ENCODE measurements around the gene FOSB. TPM values are rescaled to one million over a fixed set of nuclear protein-coding genes. Genes with fewer than 3 reads are reported as not detected.

The FOSB gene
- total and polyA plus RNA-seq, 9 of the 15 experiments (the other 6 are each of a cell fraction or from before 2014, with no cell fraction given): 0.11 to 2.7 (median 0.73) TPM

DNA sequence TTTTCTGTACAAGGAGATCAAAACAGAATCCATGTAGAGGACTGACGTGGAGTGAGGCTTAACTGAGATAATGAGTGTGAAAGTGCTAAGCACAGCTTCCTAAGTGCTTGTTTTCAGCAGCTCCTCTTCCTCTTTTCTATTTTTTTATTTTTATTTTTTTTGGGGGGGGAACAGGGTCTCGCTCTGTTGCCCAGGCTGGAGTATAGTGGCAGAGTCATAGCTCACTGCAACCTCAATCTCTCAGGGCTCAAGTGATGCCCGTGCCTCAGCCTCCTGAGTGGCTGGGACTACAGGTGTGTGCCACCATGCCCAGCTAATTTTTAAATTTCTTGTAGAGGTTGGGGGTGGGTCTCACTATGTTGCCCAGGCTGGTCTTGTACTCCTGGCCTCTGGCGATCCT is 5.6 kb upstream of the FOSB start:
- Histone ChIP-seq H3K27ac (ENCODE audit: extremely low read depth, low read depth, low read length) (no peak overlapping the region), H3K4me2 (ENCODE audit: insufficient read depth, low read length) (no peak overlapping the region), H3K36me3 (ENCODE audit: control insufficient read depth, insufficient read depth, low read length) (no peaks in the 10 kb centered on the region), H3K79me2 (ENCODE audit: control insufficient read depth, insufficient read depth, low read length) (no peaks in the 10 kb centered on the region), H3K27me3 (ENCODE audit: control insufficient read depth in 2 of 2, insufficient read depth in 2 of 2, low read length in 2 of 2) (no peaks in the 10 kb centered on the region), H3K9ac (ENCODE audit: insufficient read depth in 1 of 2, low read depth in 2 of 2, low read length in 2 of 2) (no peak overlapping the region), H3K9me1 (ENCODE audit: control insufficient read depth, insufficient read depth, low read length) (no peaks in the 10 kb centered on the region), H3K4me3 (no peak overlapping the region), H3K4me1 (replicated peaks in 1 of 2; ENCODE audit: control insufficient read depth in 2 of 2, insufficient read depth in 2 of 2, low read length in 2 of 2) (peaks cover 5 to 8% of the 10 kb centered on the region in 2 experiments; a peak in 4 of 5 replicates), H3K9me3 (replicated peaks; ENCODE audit: control insufficient read depth, insufficient read depth, low read depth, low read length) (no peaks in the 10 kb centered on the region), H4K20me1 (replicated peaks; ENCODE audit: control insufficient read depth, insufficient read depth, low read length) (no peaks in the 10 kb centered on the region), H2AFZ (ENCODE audit: low read depth, low read length) (no peak overlapping the region)
- TF ChIP-seq RBM25 (IDR thresholded peaks at IDR 0.05; ENCODE audit: low read depth, low read length, severe bottlenecking) (peak; percentile 25), ZNF121 (CRISPR knock-in tag; conservative IDR thresholded peaks at IDR 0.05) (peak; percentile 84), ZNF740 (CRISPR knock-in tag; IDR thresholded peaks at IDR 0.05) (0 out of 2 replicates have a peak, but pooled peaks have one; percentile 31), ZNF740 (tag; IDR thresholded peaks at IDR 0.05) (no peak), CREB1 (IDR thresholded peaks at IDR 0.05) (no peak), CREB1 (CRISPR knock-in tag; IDR thresholded peaks at IDR 0.05) (no peak), CCNT2 (IDR thresholded peaks at IDR 0.05; ENCODE audit: borderline replicate concordance, extremely low read depth, insufficient read length, low read depth, low read length) (no peak), SPI1 (IDR thresholded peaks at IDR 0.05; ENCODE audit: borderline replicate concordance, low read depth, low read length) (peak; percentile 62; the same call in 1 of the 2 replicates)
- BruUV-seq (replicated peaks): no TSS peak
- FAIRE-seq: no peak
- ChIA-PET POLR2A (interaction anchor here (0.7 to 1.2 kb wide), 3 partner anchors 23 to 48 kb away, joined by 3 to 4 read pairs (median 3); no protein-coding TSS in a partner anchor), CTCF (ENCODE audit: low intra/inter-chr PET ratio) (no interaction called here)
- 36% methylated on average over 4 of the region's 4 CpGs for WGBS (ENCODE audit: insufficient coverage, low coverage, missing lambda C conversion rate)
- in situ Hi-C loops (cut with MboI): no loop called here
- intact Hi-C loops (cut with micrococcal nuclease): no loop called here
- DNase-seq (ENCODE audit: extremely low read depth in 1 of 4, low spot score in 3 of 4): no peak
- no peak for ATAC-seq
